Measurements from ENCODE around the gene ATRN.

Gene ATRN

GRCh38 chr20:3696200-3696599, 225.4 kb downstream of the ATRN start:
- no peak for DNase-seq (ENCODE audit: low read depth, low spot score)

- DNase-seq (ENCODE audit: low read depth, low spot score) = no peak
Observed at GRCh38 chr20:3696745-3697587, 226.1 kb downstream of the ATRN start.

- DNase-seq (ENCODE audit: low read depth, low spot score) = no peak
Observed at GRCh38 chr20:3697588-3698305, 226.9 kb downstream of the ATRN start.

- DNase-seq (ENCODE audit: low read depth, low spot score) = no peak
Observed at GRCh38 chr20:3698591-3699001, 227.8 kb downstream of the ATRN start.

GRCh38 chr20:3699037-3699436, 228.2 kb downstream of the ATRN start:
- DNase-seq (ENCODE audit: low read depth, low spot score) = no peak

Measured in astrocyte of the hippocampus (primary cell).